SK-N-MC (cell line): ENCODE results near the gene MX1.

Experiments used
- DNase-seq: peaks from one replicate; pipeline ENCODE4 v3.0.0-alpha.2; 2011; ENCODE audit warnings: low read depth, low spot score
- H3K27ac ChIP-seq: fragments of 200-600 bp; sonication (generic); 2 replicates; pipeline ENCODE4 v1.5.1; 2016; ENCODE audit warnings: mixed run types
- H3K36me3 ChIP-seq: fragments of 200-600 bp; sonication (generic); 2 replicates; pipeline ENCODE4 v1.6.1; 2017; ENCODE audit warnings: antibody characterized with exemption, low read length, mixed read lengths; ENCODE audit not compliant: insufficient read depth
- H3K4me3 ChIP-seq: fragments of 200-600 bp; sonication (generic); 2 replicates; pipeline ENCODE4 v1.5.1; 2016
- H3K9ac ChIP-seq: fragments of 200-600 bp; sonication (generic); 2 replicates; pipeline ENCODE4 v1.8.0; 2017; ENCODE audit warnings: mixed run types, mixed read lengths; ENCODE audit not compliant: insufficient read length
- H3K9me3 ChIP-seq: fragments of 200-600 bp; sonication (generic); 2 replicates; pipeline ENCODE4 v1.6.1; 2017; ENCODE audit warnings: low read depth, mild to moderate bottlenecking, antibody characterized with exemption, low read length, moderate library complexity, mixed read lengths
- EZH2 ChIP-seq: fragments of 200-600 bp; sonication (generic); IDR thresholded peaks from one replicate; pipeline ENCODE4 v1.6.1; 2017; ENCODE audit warnings: antibody characterized with exemption
- FOXP2 ChIP-seq: optimal IDR thresholded peaks from 2 replicates; pipeline ENCODE3; 2011; ENCODE audit warnings: mild to moderate bottlenecking, moderate library complexity; ENCODE audit not compliant: insufficient read depth; ENCODE audit errors: extremely low read length, control extremely low read depth
- POLR2AphosphoS5 ChIP-seq: IDR thresholded peaks from 2 replicates; pipeline ENCODE4 v1.6.1; 2012; ENCODE audit warnings: mild to moderate bottlenecking, low read depth, low read length, borderline replicate concordance

Gene MX1

DNA sequence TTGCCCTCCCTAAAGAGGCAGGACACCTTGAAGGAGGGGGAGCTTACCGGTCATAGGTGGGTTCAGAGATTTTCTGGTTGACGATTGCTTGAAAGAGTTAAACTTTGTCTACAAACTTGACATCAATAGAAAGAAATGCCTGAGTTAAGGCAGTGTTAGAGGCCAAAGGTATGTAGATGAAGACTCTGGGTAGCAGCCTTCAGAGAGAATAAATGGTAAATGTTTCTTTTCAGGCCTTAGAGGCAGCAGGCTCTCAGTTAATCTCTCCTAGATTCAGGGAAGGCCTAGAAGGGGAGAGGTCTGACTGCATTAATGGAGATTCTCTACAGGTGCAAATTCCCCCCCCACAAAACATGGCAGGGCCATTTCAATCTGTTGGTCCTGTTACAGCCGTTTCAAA is 27.7 kb downstream of the MX1 start:
- Histone ChIP-seq H3K36me3 (no peaks in the 10 kb centered on the region), H3K27ac (no peak overlapping the region), H3K4me3 (no peak overlapping the region), H3K9me3 (no peaks in the 10 kb centered on the region), H3K9ac (no peak overlapping the region)
- DNase-seq: no peak
- TF ChIP-seq EZH2 (no peak), FOXP2 (no peak), POLR2AphosphoS5 (no peak)

GRCh38 chr21:41458121-41458520 is 32.1 kb downstream of the MX1 start:
- no peaks in the 10 kb centered on the region for H3K9me3 ChIP-seq
- DNase-seq: no peak
- TF ChIP-seq POLR2AphosphoS5: no peak
- H3K36me3 ChIP-seq: no peaks in the 10 kb centered on the region
- H3K9ac ChIP-seq: no peak overlapping the region
- no peak overlapping the region for H3K27ac ChIP-seq
- no peak overlapping the region for H3K4me3 ChIP-seq

GRCh38 chr21:41458559-41458958 is 32.5 kb downstream of the MX1 start:
- H3K9me3 ChIP-seq: no peaks in the 10 kb centered on the region
- TF ChIP-seq EZH2 (no peak), POLR2AphosphoS5 (no peak), FOXP2 (no peak)
- no peak overlapping the region for H3K27ac ChIP-seq
- no peaks in the 10 kb centered on the region for H3K36me3 ChIP-seq
- H3K9ac ChIP-seq: no peak overlapping the region
- H3K4me3 ChIP-seq: no peak overlapping the region
- DNase-seq: no peak

DNA sequence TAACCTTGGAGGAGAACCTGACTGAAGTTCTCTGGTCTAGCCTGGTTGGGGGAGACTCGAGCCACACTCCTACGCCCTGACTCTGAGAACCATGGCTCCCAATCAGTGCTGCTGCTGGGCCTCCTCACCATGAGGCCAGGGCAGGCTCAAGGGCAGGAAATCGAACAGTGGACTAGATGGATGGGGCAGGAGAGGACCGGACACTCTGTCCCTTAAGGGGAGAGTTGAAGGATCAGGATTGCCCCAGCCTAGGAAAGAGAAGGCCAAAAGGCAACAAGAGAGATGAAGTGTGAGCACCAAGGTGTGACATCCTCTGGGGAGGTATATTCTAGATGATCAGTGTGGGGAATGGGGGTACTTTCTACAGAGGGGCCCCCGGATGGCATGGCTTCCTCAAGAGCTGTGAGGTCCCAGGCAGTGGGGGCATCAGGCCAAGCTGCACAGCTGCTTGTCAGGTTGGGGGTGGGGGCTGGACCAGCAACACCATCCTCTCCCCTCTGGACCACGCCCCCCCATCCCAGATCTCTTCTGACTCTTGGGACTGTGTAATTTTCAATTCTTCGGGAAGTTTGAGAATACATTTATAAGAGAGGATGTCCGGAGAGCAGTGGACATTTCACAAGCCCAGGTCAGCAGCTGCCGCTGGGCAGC is 34.0 kb downstream of the MX1 start:
- Histone ChIP-seq H3K9me3 (no peaks in the 10 kb centered on the region), H3K4me3 (no peak overlapping the region), H3K36me3 (no peaks in the 10 kb centered on the region), H3K27ac (no peak overlapping the region), H3K9ac (no peak overlapping the region)
- no peak for DNase-seq
- TF ChIP-seq FOXP2: no peak
- no peak for TF ChIP-seq EZH2
- no peak for TF ChIP-seq POLR2AphosphoS5

- no peak for DNase-seq
- no peaks in the 10 kb centered on the region for H3K9me3 ChIP-seq
- no peak overlapping the region for H3K4me3 ChIP-seq
- no peak for TF ChIP-seq POLR2AphosphoS5
- no peak for TF ChIP-seq EZH2
- TF ChIP-seq FOXP2: no peak
- no peak overlapping the region for H3K9ac ChIP-seq
- H3K36me3 ChIP-seq: no peaks in the 10 kb centered on the region
- H3K27ac ChIP-seq: no peak overlapping the region
Measured at GRCh38 chr21:41460578-41461527, 34.8 kb downstream of the MX1 start.

GRCh38 chr21:41465176-41465781 is 39.2 kb downstream of the MX1 start:
- DNase-seq: no peak
- TF ChIP-seq EZH2 (no peak), FOXP2 (no peak), POLR2AphosphoS5 (no peak)
- no peak overlapping the region for H3K9ac ChIP-seq
- no peak overlapping the region for H3K27ac ChIP-seq
- H3K4me3 ChIP-seq: no peak overlapping the region
- no peaks in the 10 kb centered on the region for H3K9me3 ChIP-seq
- H3K36me3 ChIP-seq: no peaks in the 10 kb centered on the region

- no peak for TF ChIP-seq POLR2AphosphoS5
- TF ChIP-seq FOXP2: no peak
- TF ChIP-seq EZH2: no peak
- no peaks in the 10 kb centered on the region for H3K9me3 ChIP-seq
- no peak overlapping the region for H3K9ac ChIP-seq
- no peak overlapping the region for H3K27ac ChIP-seq
- H3K36me3 ChIP-seq: no peaks in the 10 kb centered on the region
- DNase-seq: no peak
- H3K4me3 ChIP-seq: no peak overlapping the region
Measured at GRCh38 chr21:41466024-41466820, 40.2 kb downstream of the MX1 start.

DNA sequence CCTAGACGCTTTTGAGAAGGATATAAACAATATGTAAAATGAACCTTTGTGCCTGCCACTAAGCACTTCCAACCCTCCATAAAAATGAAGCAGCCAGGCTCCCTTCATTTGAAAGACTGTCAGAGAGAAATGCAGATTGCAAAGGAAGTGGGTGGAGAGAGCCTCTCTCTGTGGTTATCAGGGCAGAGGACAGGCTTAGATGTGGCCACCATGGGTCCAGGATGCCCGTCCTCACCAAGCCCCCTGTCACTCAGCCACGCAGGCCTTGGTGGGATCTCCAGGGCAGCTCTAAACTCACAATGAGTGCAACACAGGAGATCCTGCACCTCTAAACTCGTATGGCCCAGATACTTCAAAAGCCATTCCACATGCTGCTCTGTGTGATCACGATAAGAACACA is 44.0 kb downstream of the MX1 start:
- H3K36me3 ChIP-seq: no peaks in the 10 kb centered on the region
- TF ChIP-seq EZH2 (no peak), FOXP2 (no peak), POLR2AphosphoS5 (no peak)
- no peak overlapping the region for H3K4me3 ChIP-seq
- DNase-seq: no peak
- no peaks in the 10 kb centered on the region for H3K9me3 ChIP-seq
- H3K9ac ChIP-seq: no peak overlapping the region
- no peak overlapping the region for H3K27ac ChIP-seq
